CD4-positive, alpha-beta T cell treated with Interleukin-21 for 1 hour (primary cell): Measurements from ENCODE around the gene ATP5F1D.
"Not testable (repeated sequence)": the region's sequence is repeated elsewhere in the genome, so short reads cannot be mapped to it uniquely, and the experiment has no call there.

Source experiments
- DNase-seq: peaks from one replicate; pipeline ENCODE4 v3.0.0-alpha.2; 2020

ATP5F1D gene

GRCh38 chr19:1241417-1242095 is at the start of gene ATP5F1D:
ATP5F1D (plus strand) TSS chr19:1241751; CDS start chr19:1241851, 100 bp downstream.
- DNase-seq: peak; percentile 93

- DNase-seq: no peak
Measured at GRCh38 chr19:1199531-1199930, 42.0 kb upstream of the ATP5F1D start.

GRCh38 chr19:1200614-1201013 is 40.9 kb upstream of the ATP5F1D start:
- not testable (repeated sequence) for DNase-seq

GRCh38 chr19:1205114-1206099 is 36.1 kb upstream of the ATP5F1D start, which contains the start of gene STK11:
STK11 (plus strand) TSS chr19:1205778; CDS start chr19:1206914, 1,136 bp downstream.
- DNase-seq: peak; percentile 99

- no peak for DNase-seq
Measured at GRCh38 chr19:1206150-1206863, 35.2 kb upstream of the ATP5F1D start.

GRCh38 chr19:1206864-1207450 is 34.6 kb upstream of the ATP5F1D start:
- DNase-seq: peak; percentile 27

- not testable (repeated sequence) for DNase-seq
Measured at GRCh38 chr19:1208830-1209229, 32.7 kb upstream of the ATP5F1D start.

- no peak for DNase-seq
Measured at GRCh38 chr19:1210227-1210538, 31.4 kb upstream of the ATP5F1D start.

GRCh38 chr19:1211494-1212234 is 29.9 kb upstream of the ATP5F1D start:
- DNase-seq: no peak

GRCh38 chr19:1213391-1214286 is 27.9 kb upstream of the ATP5F1D start:
- peak; percentile 77 for DNase-seq

GRCh38 chr19:1214299-1214861 is 27.2 kb upstream of the ATP5F1D start:
- no peak for DNase-seq

- DNase-seq: no peak
Measured at GRCh38 chr19:1214862-1215731, 26.5 kb upstream of the ATP5F1D start.

- DNase-seq: no peak
Measured at GRCh38 chr19:1216756-1217155, 24.8 kb upstream of the ATP5F1D start.

- no peak for DNase-seq
Measured at GRCh38 chr19:1217366-1217765, 24.2 kb upstream of the ATP5F1D start.

GRCh38 chr19:1218751-1219567 is 22.6 kb upstream of the ATP5F1D start:
- DNase-seq: no peak

- DNase-seq: no peak
Measured at GRCh38 chr19:1219786-1220476, 21.6 kb upstream of the ATP5F1D start.

GRCh38 chr19:1220477-1220930 is 21.0 kb upstream of the ATP5F1D start:
- no peak for DNase-seq
